NCI-H2107 (cell line): ENCODE results near the gene LRIG1.

Source experiments
- DNase-seq: peaks from one replicate; lab custom pipeline; 2025; lab: John Stamatoyannopoulos, UW

The LRIG1 gene

DNA sequence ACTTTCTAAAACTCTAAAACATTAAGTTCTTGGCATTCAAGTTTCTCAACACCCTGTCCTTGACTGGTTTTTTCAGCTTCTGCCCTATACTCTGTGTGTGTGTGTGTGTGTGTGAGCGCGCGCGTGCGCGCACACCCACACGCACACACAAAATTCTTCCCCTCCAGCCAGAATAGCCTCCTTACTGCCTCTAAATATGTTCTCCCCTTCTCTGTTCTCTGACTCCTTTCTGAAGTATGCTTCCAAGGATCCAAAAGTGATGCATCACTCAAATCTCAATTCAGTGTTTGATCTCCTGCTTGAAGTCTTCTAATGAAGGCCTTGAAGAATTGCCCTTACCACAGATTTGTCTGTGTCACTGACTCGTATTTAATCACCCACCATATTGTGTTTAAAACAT, 150.2 kb downstream of the LRIG1 start:
- DNase-seq, result no peak

DNA sequence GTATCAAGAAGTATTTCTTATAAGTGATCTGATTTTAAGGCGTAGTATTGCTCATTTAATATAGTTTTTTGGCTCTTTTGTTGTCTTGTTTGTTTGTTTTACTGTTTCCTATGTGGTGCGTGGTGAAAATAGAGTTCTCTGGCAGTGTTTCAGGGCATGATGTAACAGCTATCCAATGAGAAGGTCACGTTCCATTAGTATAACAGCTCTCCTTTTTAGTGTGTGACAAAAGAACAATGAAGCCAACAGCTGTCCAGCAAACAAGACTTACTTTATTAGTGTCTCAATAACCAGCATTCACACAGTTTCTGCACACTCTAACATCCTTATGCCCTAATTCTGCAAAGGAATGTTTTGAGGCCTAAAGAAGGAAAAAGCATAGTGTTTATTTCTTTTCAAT, 152.1 kb downstream of the LRIG1 start:
- no peak for DNase-seq

DNA sequence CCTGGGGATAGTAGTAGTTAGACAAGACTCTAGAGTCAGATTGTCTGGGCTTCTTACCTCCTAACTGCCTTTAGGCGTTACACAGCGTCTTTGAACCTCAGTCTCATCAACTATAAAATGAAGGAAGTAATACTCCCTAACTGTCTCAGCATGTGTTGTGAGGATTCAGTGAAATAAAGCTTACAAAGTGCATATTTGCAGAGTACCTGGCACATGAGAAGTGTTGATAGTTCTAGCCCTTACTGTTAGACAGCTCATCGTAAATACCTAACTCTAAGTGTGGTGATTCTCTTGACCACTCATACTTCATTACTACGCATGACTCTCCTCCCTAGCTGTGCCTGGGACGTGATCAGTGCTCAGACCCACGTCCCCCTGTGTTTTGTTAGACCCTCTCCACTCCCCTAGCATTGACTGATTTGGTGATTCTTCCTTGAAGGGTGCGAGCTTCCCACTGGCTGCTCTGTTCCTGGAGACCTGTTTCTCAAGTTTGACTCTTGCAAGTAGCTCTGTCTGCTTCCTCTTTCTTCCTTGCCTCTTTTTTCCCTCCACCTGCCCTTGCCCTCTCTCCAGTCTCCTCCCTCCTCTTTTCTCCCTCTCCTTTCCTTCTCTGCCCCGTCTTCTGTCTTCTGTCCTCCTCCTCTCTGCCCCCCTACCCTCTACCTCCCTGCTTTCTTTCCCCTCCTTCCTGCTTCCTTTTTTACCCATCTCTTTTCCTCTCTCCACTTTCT, 155.8 kb downstream of the LRIG1 start:
- DNase-seq, result no peak

DNA sequence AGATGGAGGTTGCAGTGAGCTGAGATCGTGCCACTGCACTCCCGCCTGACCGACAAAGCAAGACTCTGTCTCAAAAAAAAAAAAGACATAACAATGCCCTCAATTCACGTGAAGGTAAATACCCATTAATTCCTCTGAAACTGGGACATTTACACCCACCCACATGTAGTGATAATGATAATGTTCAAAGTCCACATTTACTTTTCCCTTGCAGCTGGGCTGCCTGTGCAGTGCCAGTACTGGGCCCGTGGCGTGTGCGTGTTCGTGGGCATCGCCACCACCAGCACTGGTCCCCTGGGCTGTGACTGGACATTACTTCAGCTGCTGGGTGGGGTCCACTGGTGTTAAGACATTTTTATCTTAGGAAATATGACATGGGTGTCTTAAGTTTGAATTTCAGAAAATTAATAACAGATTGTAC, 156.4 kb downstream of the LRIG1 start:
- no peak for DNase-seq

DNA sequence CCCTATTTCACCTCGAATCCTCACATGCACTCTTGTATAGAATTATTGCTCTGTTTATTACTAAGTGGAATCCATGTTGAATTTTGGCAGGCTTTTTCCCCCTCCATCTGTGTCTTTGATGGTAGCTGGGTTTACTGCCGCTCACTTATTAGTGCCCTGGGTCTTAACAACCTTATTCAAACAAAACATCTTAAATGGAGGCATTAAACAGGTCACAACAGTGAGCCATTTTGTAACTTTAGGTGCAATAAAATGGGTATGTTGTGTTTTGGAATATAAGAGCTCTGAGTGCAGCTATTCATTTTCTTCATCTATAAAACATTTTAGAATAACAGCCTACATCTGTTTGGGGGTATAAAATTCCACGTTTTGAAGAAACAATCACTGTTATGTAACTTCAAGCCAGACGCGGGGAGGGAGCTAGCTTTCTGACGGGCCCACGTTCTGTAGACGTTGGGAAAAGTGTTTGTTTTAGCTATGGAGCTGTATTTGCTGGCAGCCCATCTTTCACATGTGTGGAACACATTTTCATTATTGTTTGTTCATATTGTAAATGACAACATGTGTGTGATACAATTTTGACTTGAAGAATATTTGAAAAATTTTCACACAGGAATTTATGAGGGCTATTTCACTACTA, 158.0 kb downstream of the LRIG1 start:
- no peak for DNase-seq

DNA sequence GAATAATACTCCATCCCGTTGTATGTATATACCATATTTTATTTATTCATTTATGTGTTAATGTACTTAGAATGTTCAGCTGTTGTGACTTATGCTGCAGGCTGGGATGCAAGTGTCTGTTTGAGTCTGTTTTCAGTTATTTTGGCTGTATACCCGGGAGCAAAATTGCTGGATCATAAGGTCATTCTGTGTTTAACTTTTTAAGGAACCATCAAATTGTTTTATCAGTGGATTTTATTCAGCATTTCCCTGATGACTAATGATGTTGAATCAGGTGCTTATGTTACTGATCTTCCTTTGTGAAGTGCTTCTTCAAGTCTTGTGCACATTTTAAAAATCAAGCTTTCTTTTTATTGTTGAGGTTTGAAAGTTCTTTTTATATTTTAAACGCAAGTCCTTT, 161.9 kb downstream of the LRIG1 start:
- DNase-seq, result no peak

DNA sequence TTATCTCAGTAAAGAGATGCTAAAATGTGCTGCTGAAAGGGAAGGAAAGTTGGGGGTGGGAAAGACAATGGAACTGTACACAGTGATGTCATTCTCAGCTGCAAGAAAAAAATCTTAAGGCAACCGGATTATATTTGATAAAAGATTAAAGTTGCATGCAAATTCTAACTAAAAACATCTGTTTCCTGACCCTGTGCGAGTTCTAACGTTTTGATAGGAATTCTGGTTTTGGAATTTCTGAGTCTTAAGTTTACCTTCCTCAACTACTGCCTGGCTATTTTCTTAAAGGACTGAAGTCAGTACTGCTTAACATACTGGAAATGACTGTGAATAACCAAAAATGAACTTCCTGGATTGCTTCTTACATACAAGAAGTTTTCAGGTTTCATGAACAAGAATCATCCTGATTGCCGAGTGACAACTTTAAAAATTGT, 164.5 kb downstream of the LRIG1 start:
- DNase-seq, result no peak

DNA sequence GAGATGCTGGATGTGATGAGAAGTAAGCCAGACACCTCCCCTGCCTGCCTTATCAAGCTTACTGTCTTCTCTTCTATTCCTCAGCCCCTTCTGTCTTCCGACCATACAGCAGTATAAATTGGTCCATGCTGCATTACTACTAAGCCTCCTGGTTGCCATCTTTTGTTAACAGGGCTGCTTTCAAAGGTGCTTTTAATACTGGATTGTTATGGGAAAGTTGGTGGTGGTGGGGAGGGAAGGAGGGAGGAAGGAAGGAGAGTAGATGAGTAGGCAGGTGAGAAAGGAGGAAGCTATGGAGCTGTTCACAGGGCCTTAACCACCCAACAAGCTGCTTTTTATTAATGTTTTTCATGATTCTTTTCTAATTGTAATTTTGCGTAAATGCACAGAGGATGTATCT, 165.2 kb downstream of the LRIG1 start:
- DNase-seq, result no peak
